H1 (cell line): ENCODE results near the gene ADCY1. TPM values are rescaled to one million over a fixed set of nuclear protein-coding genes. Genes with fewer than 3 reads are reported as not detected.

Experiments
- CBX8 ChIP-seq: fragments of 300-800, 300-1000 bp; sonication (generic); IDR thresholded peaks from 2 replicates; pipeline ENCODE4 v1.7.1; 2016; ENCODE audit warnings: low read depth, low read length, borderline replicate concordance
- EZH2 ChIP-seq: fragments of 200-600 bp; sonication (generic); IDR thresholded peaks from 2 replicates; pipeline ENCODE4 v1.7.1; 2012; ENCODE audit warnings: low read depth, mild to moderate bottlenecking, moderate library complexity, low read length, inconsistent platforms; ENCODE audit not compliant: severe bottlenecking
- HDAC6 ChIP-seq: IDR thresholded peaks from one replicate; pipeline ENCODE4 v1.7.1; 2012; ENCODE audit warnings: low read depth, mild to moderate bottlenecking, inconsistent platforms, low read length, moderate library complexity
- JUN ChIP-seq: IDR thresholded peaks from 2 replicates; pipeline ENCODE4 v1.6.1; 2011; ENCODE audit warnings: low read depth, mild to moderate bottlenecking, improper control_type of control experiment, low read length
- MAFK ChIP-seq: IDR thresholded peaks from 2 replicates; pipeline ENCODE4 v1.6.1; 2012; ENCODE audit warnings: low read depth, mild to moderate bottlenecking, improper control_type of control experiment, low read length
- RBBP5 ChIP-seq: IDR thresholded peaks from 2 replicates; pipeline ENCODE4 v1.7.1; 2012; ENCODE audit warnings: low read depth, mild to moderate bottlenecking, inconsistent platforms, low read length, moderate library complexity, borderline replicate concordance
- SIN3A ChIP-seq, 2 experiments: IDR thresholded peaks in 1 of 2; conservative IDR thresholded peaks in 1 of 2; 2 replicates each; pipeline ENCODE4 v1.6.1; 2011 to 2012; ENCODE audit warnings: low read length in 2 of 2, improper control_type of control experiment in 1 of 2, low read depth in 1 of 2, mild to moderate bottlenecking in 1 of 2
- SP2 ChIP-seq: IDR thresholded peaks from 2 replicates; pipeline ENCODE4 v1.6.1; 2012; ENCODE audit warnings: mild to moderate bottlenecking, low read length, inconsistent platforms
- SUZ12 ChIP-seq: fragments of 200-600 bp; sonication (generic); IDR thresholded peaks from 2 replicates; pipeline ENCODE4 v1.6.1; 2012; ENCODE audit warnings: mild to moderate bottlenecking, inconsistent platforms, low read length, moderate library complexity, mixed read lengths
- ZNF274 ChIP-seq: IDR thresholded peaks from 2 replicates; pipeline ENCODE4 v1.7.0; 2012; ENCODE audit warnings: low read length, borderline replicate concordance; ENCODE audit errors: extremely low read depth
- polyA plus RNA-seq, 7 experiments: library from polyadenylated mRNA; depleted of rRNA in 3 of 7; stranded (reverse) in 5 of 7; unstranded in 2 of 7; fragments of >200 nt in 5 of 7; fragments of 200-250 nt in 2 of 7; gene quantifications; 1 replicate in 5 of 7; 2 replicates in 1 of 7; 4 replicates in 1 of 7; pipeline versions ENCODE4 v1.2.1 to v1.2.3, GENCODE V29; 2011 to 2013; ENCODE audit warnings: missing spikeins in 2 of 7, mixed read lengths in 2 of 7
- total RNA-seq: library from RNA; stranded (reverse); fragmentation: NEBNext Ultra II Directional; extraction: Animal tissue kit (Norgen Biotek cat#: 25700); gene quantifications from 2 replicates; pipeline ENCODE4 v1.2.1, GENCODE V29; 2021

ADCY1 gene
- total and polyA plus RNA-seq, 2 of the 8 experiments (the other 6 are each of a cell fraction or from before 2014, with no cell fraction given): 7.9 to 26.9 TPM

- TF ChIP-seq CBX8: no peak
- no peak for TF ChIP-seq MAFK
- TF ChIP-seq EZH2: no peak
- TF ChIP-seq SIN3A (conservative IDR thresholded peaks at IDR 0.05 in 1 of 2, IDR thresholded peaks at IDR 0.05 in 1 of 2; ENCODE audit: low read depth in 1 of 2, low read length in 2 of 2): no peak
- TF ChIP-seq RBBP5: no peak
- no peak for TF ChIP-seq ZNF274
- no peak for TF ChIP-seq JUN
- TF ChIP-seq HDAC6: no peak
- no peak for TF ChIP-seq SUZ12
- TF ChIP-seq SP2: no peak
Measured at GRCh38 chr7:45568536-45569289, 5.5 kb upstream of the ADCY1 start (continued).
